ENCODE results near the gene METTL8.

The METTL8 gene

DNA sequence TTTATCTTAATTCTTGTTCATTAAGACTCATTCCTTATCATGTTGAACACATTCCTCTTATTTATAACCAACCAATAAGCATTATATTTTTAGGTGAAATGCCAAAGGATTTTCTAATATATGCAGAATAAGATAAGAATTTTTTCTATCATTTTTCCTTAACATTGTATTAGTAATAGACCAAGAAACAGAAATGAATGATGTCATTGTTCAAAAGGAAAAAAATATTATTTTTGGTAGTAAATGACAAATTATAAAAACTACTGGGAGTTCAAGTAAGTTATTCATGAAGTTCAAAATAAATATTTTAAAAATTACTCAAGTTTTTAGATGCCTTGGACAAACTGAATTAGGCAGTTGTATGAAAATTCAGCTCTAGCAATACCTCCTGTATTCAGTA, 25.7 kb upstream of the METTL8 start:
- TF ChIP-seq CTCF (IDR thresholded peaks at IDR 0.05; ENCODE audit: insufficient read depth, low read length, poor library complexity, severe bottlenecking): no peak
- H3K4me3 ChIP-seq (replicated peaks; ENCODE audit: low read depth, low read length): no peak overlapping the region
- no peaks in the 10 kb centered on the region for H3K27me3 ChIP-seq (replicated peaks; ENCODE audit: control insufficient read depth, insufficient read depth, low read length)
- H3K36me3 ChIP-seq (ENCODE audit: control insufficient read depth, insufficient read depth, low read length): peaks cover 5% of the 10 kb centered on the region
- DNase-seq (ENCODE audit: extremely low read depth, insufficient read length): no peak

- DNase-seq (ENCODE audit: extremely low read depth, insufficient read length): no peak
- Histone ChIP-seq H3K27me3 (replicated peaks; ENCODE audit: control insufficient read depth, insufficient read depth, low read length) (no peaks in the 10 kb centered on the region), H3K36me3 (ENCODE audit: control insufficient read depth, insufficient read depth, low read length) (peaks cover 7% of the 10 kb centered on the region), H3K4me3 (replicated peaks; ENCODE audit: low read depth, low read length) (no peak overlapping the region)
- TF ChIP-seq CTCF (IDR thresholded peaks at IDR 0.05; ENCODE audit: insufficient read depth, low read length, poor library complexity, severe bottlenecking): no peak
These were observed 19.0 kb upstream of the METTL8 start for GRCh38 chr2:171452773-171453172.

- DNase-seq (ENCODE audit: extremely low read depth, insufficient read length): no peak
- no peak overlapping the region for H3K4me3 ChIP-seq (replicated peaks; ENCODE audit: low read depth, low read length)
- H3K27me3 ChIP-seq (replicated peaks; ENCODE audit: control insufficient read depth, insufficient read depth, low read length): no peaks in the 10 kb centered on the region
- TF ChIP-seq CTCF (IDR thresholded peaks at IDR 0.05; ENCODE audit: insufficient read depth, low read length, poor library complexity, severe bottlenecking): no peak
- H3K36me3 ChIP-seq (ENCODE audit: control insufficient read depth, insufficient read depth, low read length): peaks cover 4% of the 10 kb centered on the region
These were observed 17.3 kb upstream of the METTL8 start for GRCh38 chr2:171451074-171451473.

DNA sequence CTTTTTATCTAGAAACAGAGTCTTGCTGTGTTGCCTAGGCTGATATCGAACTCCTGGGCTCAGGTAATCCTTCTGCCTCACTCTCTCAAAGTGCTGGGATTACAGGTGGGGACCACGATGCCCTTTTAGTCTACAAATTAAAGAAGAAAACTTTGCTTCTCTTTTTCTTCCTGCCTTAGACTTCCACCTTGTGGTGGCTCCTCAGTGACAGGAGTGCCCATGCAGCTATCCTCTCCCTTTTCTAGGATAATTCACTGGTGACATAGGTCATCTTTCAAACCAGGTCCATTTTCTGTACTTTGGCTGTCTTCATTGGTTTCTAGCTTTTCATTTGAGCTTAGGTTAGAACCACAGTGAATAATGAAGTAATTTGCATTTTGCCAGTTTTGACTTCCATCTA, 13.9 kb upstream of the METTL8 start:
- no peak for TF ChIP-seq CTCF (IDR thresholded peaks at IDR 0.05; ENCODE audit: insufficient read depth, low read length, poor library complexity, severe bottlenecking)
- peaks cover 4% of the 10 kb centered on the region for H3K36me3 ChIP-seq (ENCODE audit: control insufficient read depth, insufficient read depth, low read length)
- DNase-seq (ENCODE audit: extremely low read depth, insufficient read length): no peak
- no peaks in the 10 kb centered on the region for H3K27me3 ChIP-seq (replicated peaks; ENCODE audit: control insufficient read depth, insufficient read depth, low read length)
- no peak overlapping the region for H3K4me3 ChIP-seq (replicated peaks; ENCODE audit: low read depth, low read length)

- no peak for TF ChIP-seq CTCF (IDR thresholded peaks at IDR 0.05; ENCODE audit: insufficient read depth, low read length, poor library complexity, severe bottlenecking)
- Histone ChIP-seq H3K36me3 (ENCODE audit: control insufficient read depth, insufficient read depth, low read length) (peaks cover 2% of the 10 kb centered on the region), H3K4me3 (replicated peaks; ENCODE audit: low read depth, low read length) (no peak overlapping the region), H3K27me3 (replicated peaks; ENCODE audit: control insufficient read depth, insufficient read depth, low read length) (no peaks in the 10 kb centered on the region)
- no peak for DNase-seq (ENCODE audit: extremely low read depth, insufficient read length)
These were observed 7.7 kb upstream of the METTL8 start for GRCh38 chr2:171441470-171441869.

DNA sequence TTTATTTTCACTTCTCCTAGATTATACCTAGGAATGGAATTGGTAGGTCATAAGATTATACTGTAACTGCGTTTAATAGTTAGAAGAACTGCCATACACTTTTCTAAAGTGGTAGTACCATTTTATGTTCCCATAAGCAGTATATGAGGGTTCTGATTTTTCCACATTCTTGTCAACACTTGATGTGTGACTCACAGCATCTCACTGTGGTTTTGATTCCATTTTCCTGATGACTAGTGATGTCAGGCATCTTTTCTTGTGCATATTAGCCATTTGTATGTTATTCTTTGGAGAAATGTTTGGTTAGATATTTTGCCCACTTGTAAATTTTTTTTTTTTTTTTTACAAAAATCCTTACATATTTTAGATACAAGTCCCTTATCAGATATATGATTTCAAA, 2.5 kb upstream of the METTL8 start:
- DNase-seq (ENCODE audit: extremely low read depth, insufficient read length): no peak
- Histone ChIP-seq H3K27me3 (replicated peaks; ENCODE audit: control insufficient read depth, insufficient read depth, low read length) (no peaks in the 10 kb centered on the region), H3K36me3 (ENCODE audit: control insufficient read depth, insufficient read depth, low read length) (peaks cover 2% of the 10 kb centered on the region), H3K4me3 (replicated peaks; ENCODE audit: low read depth, low read length) (no peak overlapping the region)
- TF ChIP-seq CTCF (IDR thresholded peaks at IDR 0.05; ENCODE audit: insufficient read depth, low read length, poor library complexity, severe bottlenecking): no peak

Measured in GM06990 (cell line).